ENCODE data around the gene TMEM87B. TPM values are rescaled to one million over a fixed set of nuclear protein-coding genes. Genes with fewer than 3 reads are reported as not detected.

Gene TMEM87B
- total and polyA plus RNA-seq, 7 donors = 10.2 to 36.7 (median 19.7) TPM

DNA sequence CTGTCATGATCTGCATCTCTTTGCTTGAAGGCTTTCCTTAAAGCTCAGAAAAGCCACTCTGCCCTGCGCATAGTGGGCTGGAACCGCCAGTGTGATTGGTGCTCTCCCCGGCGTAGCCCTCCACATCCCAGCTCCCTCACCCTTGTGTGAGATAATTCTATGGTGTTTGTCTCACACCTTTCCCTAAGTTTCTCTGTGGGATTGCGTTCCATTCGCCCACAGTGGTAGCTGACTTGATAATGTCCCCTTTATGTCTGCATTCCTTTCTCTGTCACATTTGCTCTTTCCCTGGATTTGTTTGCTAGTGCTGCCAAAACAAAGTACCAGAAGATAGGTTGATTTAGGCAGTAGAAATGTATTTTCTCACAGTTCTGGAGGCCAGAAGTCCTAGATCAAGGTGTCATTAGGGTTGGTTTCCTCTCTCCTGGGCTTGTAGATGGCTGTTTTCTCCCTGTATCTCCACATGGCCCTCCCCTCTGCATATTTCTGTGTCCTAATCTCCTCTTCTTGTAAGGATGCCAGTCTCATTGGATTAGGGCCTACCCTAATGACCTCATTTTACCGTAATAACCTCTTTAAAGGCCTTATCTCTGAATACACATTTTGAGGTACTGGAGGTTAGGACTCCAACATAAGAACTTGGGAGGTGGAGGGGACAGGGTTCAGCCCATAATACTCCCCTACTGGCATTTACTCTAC, 7.4 kb upstream of the TMEM87B start:
- no peaks in the 10 kb centered on the region for H3K27me3 ChIP-seq
- 85 to 92% methylated on average over 7 of the region's 7 CpGs for WGBS, 2 donors
- intact Hi-C loops (cut with DNase I) = loop anchor here (1.0 kb wide), 1 partner anchor 160 kb away; no protein-coding TSS in a partner anchor
- H3K27ac ChIP-seq = no peak overlapping the region
- no peak overlapping the region for H3K4me3 ChIP-seq
- no peak for DNase-seq
- H3K36me3 ChIP-seq = no peaks in the 10 kb centered on the region
- TF ChIP-seq EP300 (IDR thresholded peaks at IDR 0.05) (no peak), POLR2AphosphoS5 (IDR thresholded peaks at IDR 0.05) (no peak), POLR2A (IDR thresholded peaks at IDR 0.05) (no peak)
- TF ChIP-seq, protein P1, sequence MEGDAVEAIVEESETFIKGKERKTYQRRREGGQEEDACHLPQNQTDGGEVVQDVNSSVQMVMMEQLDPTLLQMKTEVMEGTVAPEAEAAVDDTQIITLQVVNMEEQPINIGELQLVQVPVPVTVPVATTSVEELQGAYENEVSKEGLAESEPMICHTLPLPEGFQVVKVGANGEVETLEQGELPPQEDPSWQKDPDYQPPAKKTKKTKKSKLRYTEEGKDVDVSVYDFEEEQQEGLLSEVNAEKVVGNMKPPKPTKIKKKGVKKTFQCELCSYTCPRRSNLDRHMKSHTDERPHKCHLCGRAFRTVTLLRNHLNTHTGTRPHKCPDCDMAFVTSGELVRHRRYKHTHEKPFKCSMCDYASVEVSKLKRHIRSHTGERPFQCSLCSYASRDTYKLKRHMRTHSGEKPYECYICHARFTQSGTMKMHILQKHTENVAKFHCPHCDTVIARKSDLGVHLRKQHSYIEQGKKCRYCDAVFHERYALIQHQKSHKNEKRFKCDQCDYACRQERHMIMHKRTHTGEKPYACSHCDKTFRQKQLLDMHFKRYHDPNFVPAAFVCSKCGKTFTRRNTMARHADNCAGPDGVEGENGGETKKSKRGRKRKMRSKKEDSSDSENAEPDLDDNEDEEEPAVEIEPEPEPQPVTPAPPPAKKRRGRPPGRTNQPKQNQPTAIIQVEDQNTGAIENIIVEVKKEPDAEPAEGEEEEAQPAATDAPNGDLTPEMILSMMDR (IDR thresholded peaks at IDR 0.05) = no peak
- H3K4me1 ChIP-seq = peaks cover 0 to 13% (median 2%) of the 10 kb centered on the region in 4 donors
- peaks cover 0 to 5% (median under 1%) of the 10 kb centered on the region in 4 donors for H3K9me3 ChIP-seq

DNA sequence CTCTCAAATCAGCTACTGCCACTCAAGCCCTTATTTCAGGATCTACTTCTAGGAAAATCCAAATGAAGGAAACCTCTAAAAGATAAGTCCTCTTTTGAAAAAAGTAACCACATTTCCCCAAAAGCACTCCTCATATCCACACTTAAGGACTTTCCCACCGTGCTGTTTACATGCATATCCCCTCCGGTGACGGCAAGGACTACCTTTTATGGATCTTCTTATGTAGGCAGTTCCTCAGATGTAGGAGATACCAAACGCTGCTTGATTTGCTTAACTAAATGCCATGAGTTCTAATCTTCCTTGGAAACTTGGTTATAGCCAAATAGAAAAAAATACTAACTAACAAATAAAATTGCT, 6.9 kb upstream of the TMEM87B start:
- H3K27ac ChIP-seq = no peak overlapping the region
- 64 to 72% methylated on average over 4 of the region's 4 CpGs for WGBS, 2 donors
- no peak for TF ChIP-seq EP300 (IDR thresholded peaks at IDR 0.05)
- TF ChIP-seq, protein P1 (IDR thresholded peaks at IDR 0.05) = no peak
- no peak for TF ChIP-seq POLR2A (IDR thresholded peaks at IDR 0.05)

DNA sequence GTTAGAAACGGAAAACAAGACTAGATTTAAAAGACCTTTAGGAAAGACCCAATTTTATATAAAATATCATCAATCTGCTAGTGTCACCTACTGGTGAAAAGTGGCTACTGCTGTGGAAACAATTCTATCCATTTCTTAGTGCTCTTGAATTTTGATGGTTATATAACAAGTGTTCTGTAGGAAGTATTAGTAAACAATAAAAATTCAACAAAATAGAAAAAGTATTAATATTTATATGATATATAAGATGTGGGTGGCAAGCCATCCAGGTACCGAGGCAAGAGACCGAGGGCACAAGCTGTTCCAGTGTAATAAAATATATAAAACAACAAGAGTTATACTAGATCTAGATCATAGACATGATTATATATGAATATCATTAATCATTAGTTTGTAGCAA, 6.2 kb upstream of the TMEM87B start:
- WGBS, 2 donors = 9 to 28% methylated on average over 3 of the region's 3 CpGs
- no peak overlapping the region for H3K4me3 ChIP-seq
- H3K27me3 ChIP-seq = no peaks in the 10 kb centered on the region
- H3K27ac ChIP-seq = no peak overlapping the region
- TF ChIP-seq, protein P1 (IDR thresholded peaks at IDR 0.05) = peak; percentile 65 to 78 (median 72)
- TF ChIP-seq EP300 (IDR thresholded peaks at IDR 0.05) = no peak
- H3K9me3 ChIP-seq = peaks cover 0 to 5% (median under 1%) of the 10 kb centered on the region in 4 donors
- H3K4me1 ChIP-seq = peaks cover 0 to 22% (median 9%) of the 10 kb centered on the region in 4 donors
- no peak for DNase-seq
- intact Hi-C loops (cut with DNase I) = loop anchor here (1.0 kb wide), 1 partner anchor 162 kb away; no protein-coding TSS in a partner anchor
- no peaks in the 10 kb centered on the region for H3K36me3 ChIP-seq

More for the DNA sequence above, 6.9 kb upstream of the TMEM87B start:
- Histone ChIP-seq H3K36me3 (no peaks in the 10 kb centered on the region), H3K4me3 (no peak overlapping the region), H3K4me1 (peaks cover 0 to 15% (median 2%) of the 10 kb centered on the region in 4 donors), H3K27me3 (no peaks in the 10 kb centered on the region), H3K9me3 (peaks cover 0 to 5% (median under 1%) of the 10 kb centered on the region in 4 donors)
- DNase-seq = no peak
- intact Hi-C loops (cut with DNase I) = loop anchor here (1.0 kb wide), 1 partner anchor 161 kb away; no protein-coding TSS in a partner anchor

DNA sequence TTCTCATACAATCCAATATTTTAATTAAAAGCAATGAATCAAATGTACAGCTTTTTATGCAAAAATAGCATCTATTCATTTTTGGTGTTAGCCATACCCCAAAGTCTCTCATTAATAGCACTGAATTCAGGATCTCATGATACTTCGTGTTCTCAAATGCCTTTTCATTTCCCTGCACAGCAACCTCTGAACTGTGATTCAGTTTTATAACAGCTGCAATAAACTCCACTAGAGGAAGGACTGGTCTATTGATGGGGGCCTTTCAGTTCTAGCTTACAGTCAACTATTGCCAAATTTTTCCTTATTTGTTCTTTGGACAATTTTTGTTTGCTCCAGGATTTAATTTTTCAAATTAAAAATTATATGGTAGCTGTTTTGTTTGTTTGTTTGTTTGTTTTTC, 4.8 kb upstream of the TMEM87B start:
- TF ChIP-seq POLR2AphosphoS5 (IDR thresholded peaks at IDR 0.05) (no peak), EP300 (IDR thresholded peaks at IDR 0.05) (no peak), POLR2A (IDR thresholded peaks at IDR 0.05) (no peak)
- TF ChIP-seq, protein P1 (IDR thresholded peaks at IDR 0.05) = no peak
- peaks cover 0 to 1% (median under 1%) of the 10 kb centered on the region in 4 donors for H3K9me3 ChIP-seq
- WGBS, 2 donors = 25 to 76% methylated on average over 1 of the region's 1 CpG
- intact Hi-C loops (cut with DNase I) = loop anchor here (10.0 kb wide), 1 partner anchor 926 kb away; the partner anchor contains the start of gene BCL2L11
- no peaks in the 10 kb centered on the region for H3K27me3 ChIP-seq
- no peak for DNase-seq
- H3K4me1 ChIP-seq = peaks cover 0 to 22% (median 9%) of the 10 kb centered on the region in 4 donors
- no peak overlapping the region for H3K4me3 ChIP-seq
- no peaks in the 10 kb centered on the region for H3K36me3 ChIP-seq
- no peak overlapping the region for H3K27ac ChIP-seq
